IPS-18c (cell line): ENCODE measurements around the gene ATP8B3.
A peak's percentile ranks its signal among the peaks of the same experiment; 100 is the strongest.

Source experiments
- H3K4me3 ChIP-seq: 2 replicates; pipeline ENCODE4 v1.7.0; 2013; ENCODE audit warnings: low read depth, mild to moderate bottlenecking, low read length, moderate library complexity; ENCODE audit not compliant: insufficient read depth
- H3K9me3 ChIP-seq: one replicate; pipeline ENCODE4 v1.6.1; 2013; ENCODE audit warnings: mild to moderate bottlenecking, low read length, moderate library complexity; ENCODE audit not compliant: control insufficient read depth, insufficient read depth

Gene ATP8B3

DNA sequence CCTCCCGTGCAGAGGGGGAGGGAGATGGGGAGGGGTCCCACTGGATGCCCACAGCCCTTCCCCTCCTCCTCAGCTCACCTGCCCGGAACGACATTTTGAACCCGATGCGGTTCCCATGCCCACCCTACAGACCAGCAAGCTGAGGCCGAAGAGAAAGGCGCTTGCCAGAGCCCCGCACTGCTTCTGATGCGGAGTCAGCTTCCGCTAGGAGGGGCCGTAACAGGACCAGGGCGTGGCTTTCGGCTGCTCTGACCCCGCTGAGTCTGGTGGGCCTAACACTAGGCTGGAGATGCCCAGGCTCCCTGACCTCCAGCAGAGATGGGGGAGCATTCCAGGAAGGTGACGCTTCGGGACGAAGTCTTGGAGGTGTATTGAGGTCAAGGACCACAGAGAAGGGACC is 52.1 kb downstream of the ATP8B3 start:
- H3K4me3 ChIP-seq, result no peak overlapping the region
- peaks cover 2% of the 10 kb centered on the region for H3K9me3 ChIP-seq

DNA sequence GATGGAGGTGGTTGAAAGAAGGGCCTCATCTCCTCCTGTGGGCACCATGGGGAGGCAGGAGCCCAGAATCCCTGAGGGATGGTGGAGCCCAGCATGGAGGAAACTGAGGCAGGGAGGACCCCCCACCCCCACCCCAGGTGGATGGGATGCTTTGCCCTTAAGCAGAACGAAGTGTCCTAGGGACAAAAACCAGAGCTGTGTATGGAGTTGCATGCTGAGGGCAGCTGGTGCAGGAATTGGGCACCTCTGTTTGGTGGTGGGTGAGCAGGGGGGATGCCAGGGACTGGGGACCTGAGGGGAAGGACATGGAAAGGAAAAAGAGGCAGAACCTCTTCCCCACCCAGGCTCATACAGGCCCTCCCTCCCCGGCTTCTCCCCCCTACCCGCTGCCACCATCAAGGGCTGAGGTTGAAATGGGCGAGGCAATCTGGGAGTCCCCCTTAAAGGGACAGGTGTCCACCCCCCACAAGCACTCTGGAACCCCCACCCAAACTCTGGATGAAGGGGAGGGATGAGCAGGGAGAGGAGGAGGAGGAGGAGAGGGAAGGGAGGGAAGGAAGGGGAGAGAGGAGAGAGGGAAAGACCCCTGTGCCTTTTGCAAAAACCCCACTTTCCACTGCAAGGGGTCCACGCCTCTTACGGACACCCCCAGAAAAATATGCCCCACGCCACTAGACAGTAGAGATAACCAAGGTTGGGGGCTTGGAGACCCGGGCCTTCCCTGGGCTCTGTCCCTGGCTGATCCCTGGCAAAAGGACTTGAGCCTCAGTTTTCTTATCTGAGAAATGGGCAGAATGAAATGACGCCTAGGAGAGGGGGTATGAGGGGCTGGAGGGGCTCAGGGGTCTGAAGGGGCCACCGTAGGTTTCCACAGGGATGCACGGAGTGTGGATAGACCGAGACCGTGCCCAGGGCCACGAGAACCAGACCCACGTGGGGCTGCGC is 52.8 kb downstream of the ATP8B3 start:
- no peak overlapping the region for H3K4me3 ChIP-seq

DNA sequence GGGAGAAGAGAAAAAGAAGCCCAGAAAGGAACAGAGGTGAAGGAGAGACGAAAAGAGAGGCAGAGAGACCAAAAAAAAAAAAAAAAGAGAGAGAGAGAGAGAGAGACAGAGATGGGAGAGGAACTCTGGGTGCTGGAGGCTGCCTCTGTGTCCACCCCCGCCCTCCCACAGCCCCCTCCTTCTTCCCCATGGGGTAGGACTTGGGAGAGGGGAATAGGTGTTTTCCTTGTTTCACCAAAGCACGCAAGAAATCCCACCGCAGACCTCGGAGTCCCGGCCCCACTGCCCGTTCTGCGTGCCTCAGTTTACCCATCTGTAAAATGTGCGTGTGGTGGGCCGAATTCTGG is 53.9 kb downstream of the ATP8B3 start:
- H3K4me3 ChIP-seq, result no peak overlapping the region
- H3K9me3 ChIP-seq, result peaks cover 2% of the 10 kb centered on the region

More for the DNA sequence above, 52.8 kb downstream of the ATP8B3 start:
- peaks cover 2% of the 10 kb centered on the region for H3K9me3 ChIP-seq

- peaks cover 2% of the 10 kb centered on the region for H3K9me3 ChIP-seq
- H3K4me3 ChIP-seq, result peak overlapping the region; percentile 9
Observed at GRCh38 chr19:1757468-1758230, 54.4 kb downstream of the ATP8B3 start.

DNA sequence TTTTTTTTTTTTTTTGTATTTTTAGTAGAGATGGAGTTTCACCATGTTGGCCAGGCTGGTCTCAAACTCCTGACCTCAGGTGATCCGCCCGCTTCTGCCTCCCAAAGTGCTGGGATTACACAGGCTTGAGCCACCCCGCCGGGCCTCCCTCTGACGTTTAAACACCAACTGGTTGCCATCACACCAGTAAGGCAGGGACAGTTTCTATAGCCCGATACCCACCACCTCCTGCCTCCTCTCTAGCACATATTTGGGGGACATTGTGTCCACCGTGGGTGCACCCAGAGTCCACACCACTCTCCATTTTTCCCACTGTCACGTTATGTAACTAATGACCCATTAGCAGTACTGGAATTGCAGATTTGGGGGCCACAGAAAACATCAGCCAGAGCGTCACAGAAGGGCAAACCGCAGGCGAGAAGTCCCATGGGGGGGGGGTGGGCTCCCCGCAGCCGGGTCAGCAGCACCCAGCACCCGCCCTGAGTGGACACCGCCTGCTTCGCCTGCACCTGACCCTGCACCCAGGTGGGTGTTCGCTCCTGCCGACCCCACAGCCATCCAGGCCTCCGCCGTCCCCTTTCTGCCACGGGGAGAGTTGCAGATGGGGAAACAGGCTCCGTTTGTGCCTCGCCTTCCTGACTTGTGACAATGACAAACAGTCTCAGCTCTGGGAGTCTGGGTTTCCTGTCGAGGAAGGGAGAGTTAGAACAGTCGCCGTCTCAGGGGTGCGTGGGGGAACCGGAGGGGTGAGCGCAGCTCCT is 55.2 kb downstream of the ATP8B3 start:
- peaks cover 2% of the 10 kb centered on the region for H3K9me3 ChIP-seq
- H3K4me3 ChIP-seq, result peak overlapping the region; percentile 9; the same call in 1 of the 2 replicates

DNA sequence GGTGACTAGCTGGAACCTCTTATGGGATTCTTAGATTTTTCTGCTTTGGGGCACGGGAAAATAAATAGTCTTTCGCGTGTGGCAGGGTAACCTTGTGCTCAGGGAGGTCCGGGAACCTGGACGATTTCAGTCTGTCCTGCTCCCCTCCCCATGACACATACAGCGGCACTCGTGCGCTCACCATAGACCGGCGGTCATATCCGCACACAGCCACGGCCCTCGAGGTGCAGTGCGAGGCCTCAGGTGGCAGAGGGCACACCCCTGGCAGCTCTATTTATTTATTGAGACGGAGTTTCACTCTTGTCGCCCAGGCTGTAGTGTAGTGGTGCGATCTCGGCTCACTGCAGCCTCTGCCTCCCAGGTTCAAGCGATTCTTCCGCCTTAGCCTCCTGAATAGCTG is 55.8 kb downstream of the ATP8B3 start:
- Histone ChIP-seq H3K9me3 (peaks cover 2% of the 10 kb centered on the region), H3K4me3 (no peak overlapping the region)

- Histone ChIP-seq H3K4me3 (no peak overlapping the region), H3K9me3 (peaks cover 2% of the 10 kb centered on the region)
Observed at GRCh38 chr19:1755467-1756171, 56.5 kb downstream of the ATP8B3 start.

DNA sequence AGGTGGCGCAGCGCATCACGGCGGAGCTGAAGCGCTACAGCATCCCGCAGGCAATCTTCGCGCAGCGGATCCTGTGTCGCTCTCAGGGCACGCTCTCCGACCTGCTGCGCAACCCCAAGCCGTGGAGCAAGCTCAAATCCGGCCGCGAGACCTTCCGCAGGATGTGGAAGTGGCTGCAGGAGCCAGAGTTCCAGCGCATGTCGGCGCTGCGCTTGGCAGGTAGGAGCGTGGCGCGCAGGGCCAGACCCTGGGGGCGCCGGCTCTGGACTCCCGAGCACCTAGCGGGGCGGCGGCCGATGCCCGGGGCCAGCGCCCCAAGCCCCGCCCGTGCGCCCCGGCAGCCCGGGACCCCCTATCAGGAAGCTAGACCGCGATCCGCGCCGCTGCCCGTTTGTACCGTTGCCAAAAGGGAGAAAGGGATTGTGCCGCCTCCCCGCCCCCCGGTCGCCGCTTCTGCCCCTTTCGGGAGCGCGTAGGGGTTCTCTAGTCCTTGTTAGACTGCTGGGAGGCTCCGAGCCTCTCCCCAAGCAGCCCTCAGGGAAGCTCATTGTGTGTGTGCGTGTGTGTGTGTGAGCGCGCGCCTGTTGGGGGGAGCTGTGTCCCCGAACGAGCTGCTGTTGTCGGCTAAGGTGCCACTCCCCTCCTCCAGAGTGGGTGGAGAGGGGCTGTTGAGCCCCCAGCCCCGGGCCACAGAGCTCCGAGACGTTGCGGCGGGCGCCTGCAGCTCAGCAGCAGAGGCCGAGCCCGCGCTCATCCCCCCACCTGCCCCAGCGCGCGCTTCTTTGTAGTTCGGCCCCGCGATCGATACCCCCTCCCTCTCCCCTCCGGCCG is 57.2 kb downstream of the ATP8B3 start:
- Histone ChIP-seq H3K4me3 (no peak overlapping the region), H3K9me3 (peaks cover 2% of the 10 kb centered on the region)

DNA sequence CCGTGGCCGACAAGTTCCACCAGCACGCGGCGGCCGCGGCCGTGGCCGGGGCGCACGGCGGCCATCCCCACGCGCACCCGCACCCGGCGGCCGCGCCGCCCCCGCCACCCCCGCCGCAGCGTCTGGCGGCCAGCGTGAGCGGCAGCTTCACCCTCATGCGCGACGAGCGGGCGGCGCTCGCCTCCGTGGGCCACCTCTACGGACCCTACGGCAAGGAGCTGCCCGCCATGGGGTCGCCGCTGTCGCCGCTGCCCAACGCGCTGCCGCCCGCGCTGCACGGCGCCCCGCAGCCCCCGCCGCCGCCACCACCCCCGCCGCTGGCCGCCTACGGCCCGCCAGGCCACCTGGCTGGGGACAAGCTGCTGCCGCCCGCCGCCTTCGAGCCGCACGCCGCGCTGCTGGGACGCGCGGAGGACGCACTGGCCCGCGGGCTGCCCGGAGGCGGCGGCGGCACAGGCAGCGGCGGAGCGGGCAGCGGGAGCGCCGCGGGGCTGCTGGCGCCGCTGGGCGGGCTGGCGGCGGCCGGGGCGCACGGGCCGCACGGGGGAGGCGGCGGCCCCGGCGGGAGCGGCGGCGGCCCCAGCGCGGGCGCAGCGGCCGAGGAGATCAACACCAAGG is 57.9 kb downstream of the ATP8B3 start:
- Histone ChIP-seq H3K9me3 (peaks cover 7% of the 10 kb centered on the region), H3K4me3 (no peak overlapping the region)

GRCh38 chr19:1752757-1753728 is 59.0 kb downstream of the ATP8B3 start, which contains the start of gene ONECUT3:
TSS of gene ONECUT3 (plus strand) at chr19:1753506. CDS start at chr19:1753663, 157 bp downstream.
- H3K9me3 ChIP-seq, result peaks cover 7% of the 10 kb centered on the region
- H3K4me3 ChIP-seq, result peak within 1 kb of the TSS; percentile 9; the same call in 1 of the 2 replicates

DNA sequence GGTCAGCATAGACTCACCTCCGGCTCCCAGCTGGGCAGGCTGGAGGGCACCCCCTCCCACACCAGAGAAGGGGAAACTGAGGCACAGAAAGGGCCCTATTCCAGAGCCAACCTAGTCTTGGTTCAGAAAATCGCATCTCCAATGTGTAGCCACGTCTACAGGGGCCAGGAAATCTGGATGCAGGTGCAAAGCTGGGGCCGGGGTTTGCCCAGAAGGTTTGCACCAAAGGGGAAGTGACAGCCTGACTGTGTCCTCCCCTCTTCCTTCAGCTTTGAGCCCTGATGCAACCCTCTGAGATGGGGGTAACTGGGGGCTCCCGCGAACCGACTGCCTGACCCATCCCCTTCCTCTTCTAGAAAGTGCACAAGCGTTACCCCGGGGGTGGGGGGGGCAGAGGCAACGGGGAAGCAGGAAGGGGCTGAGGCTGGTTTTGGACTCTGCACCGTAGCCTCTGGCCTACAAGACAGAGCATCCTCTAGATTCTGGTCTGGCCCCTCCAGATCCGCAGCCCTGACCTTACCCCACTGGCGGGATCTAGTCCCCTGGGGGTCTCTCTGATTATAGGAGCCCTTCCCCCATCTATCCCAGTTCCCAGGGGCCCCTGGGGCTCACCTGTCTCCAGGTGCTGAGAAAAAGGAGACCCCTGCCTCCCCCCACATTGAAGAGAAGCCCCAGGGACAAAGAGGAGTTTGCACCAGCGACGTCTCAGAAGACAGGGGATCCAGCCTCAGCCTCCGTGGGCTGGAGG is 59.9 kb downstream of the ATP8B3 start:
- peaks cover 5% of the 10 kb centered on the region for H3K9me3 ChIP-seq
- no peak overlapping the region for H3K4me3 ChIP-seq

- no peak overlapping the region for H3K4me3 ChIP-seq
- H3K9me3 ChIP-seq, result peaks cover 5% of the 10 kb centered on the region
Observed at GRCh38 chr19:1751367-1752008, 60.6 kb downstream of the ATP8B3 start.

DNA sequence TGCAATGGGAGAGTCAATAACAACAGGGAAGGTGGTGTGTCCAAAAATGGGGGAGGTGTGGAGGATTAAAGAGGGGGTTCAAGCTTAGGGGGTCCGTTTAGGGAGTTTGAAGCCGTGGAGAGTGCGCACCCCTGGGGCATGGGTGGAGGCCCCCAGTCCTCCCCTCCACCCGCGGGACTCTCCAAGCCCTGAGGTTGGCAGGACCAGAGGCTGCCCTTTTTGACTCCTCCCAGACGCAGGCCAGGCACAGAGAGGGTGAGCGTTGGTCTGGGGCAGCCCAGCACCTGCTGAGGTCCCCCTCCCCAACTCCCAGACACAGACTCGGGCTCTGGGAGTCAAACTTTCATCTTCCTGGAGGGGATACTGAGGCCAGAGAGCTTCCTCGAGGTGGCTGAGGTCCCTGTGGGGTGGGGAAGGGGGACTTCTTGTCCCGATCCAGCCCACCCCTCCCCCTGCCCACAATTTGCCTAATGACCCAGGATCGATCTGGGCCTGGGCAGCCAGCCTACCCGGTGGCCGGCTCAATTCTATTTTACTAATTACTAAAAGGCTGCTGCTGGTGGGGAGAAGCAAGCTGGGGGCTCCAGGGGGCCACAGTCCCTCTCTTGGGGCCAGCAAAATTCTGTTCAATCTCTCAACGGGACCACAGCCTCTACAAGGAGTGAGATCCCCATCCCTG is 61.6 kb downstream of the ATP8B3 start:
- H3K9me3 ChIP-seq, result peaks cover 5% of the 10 kb centered on the region
- H3K4me3 ChIP-seq, result no peak overlapping the region
